GM13976 (cell line): Measurements from ENCODE around the gene TIMP2.
A peak's percentile ranks its signal among the peaks of the same experiment; 100 is the strongest.

Source experiments
- DNase-seq: peaks from one replicate; pipeline ENCODE4 v3.0.0; 2012; ENCODE audit warnings: low spot score
- CTCF ChIP-seq: IDR thresholded peaks from 2 replicates; pipeline ENCODE4 v1.5.1; 2012; ENCODE audit warnings: borderline replicate concordance, mild to moderate bottlenecking; ENCODE audit not compliant: insufficient read depth; ENCODE audit errors: extremely low read depth, missing control alignments, control extremely low read depth
- in situ Hi-C: fragments of 300-500 bp; cut with MboI; formaldehyde crosslinking; loops from one replicate; pipeline ENCODE4 v1.12.0; 2022; ENCODE audit warnings: low sequenced_read_pairs, mixed read lengths, inconsistent platforms; ENCODE audit not compliant: unreplicated experiment

The TIMP2 gene

DNA sequence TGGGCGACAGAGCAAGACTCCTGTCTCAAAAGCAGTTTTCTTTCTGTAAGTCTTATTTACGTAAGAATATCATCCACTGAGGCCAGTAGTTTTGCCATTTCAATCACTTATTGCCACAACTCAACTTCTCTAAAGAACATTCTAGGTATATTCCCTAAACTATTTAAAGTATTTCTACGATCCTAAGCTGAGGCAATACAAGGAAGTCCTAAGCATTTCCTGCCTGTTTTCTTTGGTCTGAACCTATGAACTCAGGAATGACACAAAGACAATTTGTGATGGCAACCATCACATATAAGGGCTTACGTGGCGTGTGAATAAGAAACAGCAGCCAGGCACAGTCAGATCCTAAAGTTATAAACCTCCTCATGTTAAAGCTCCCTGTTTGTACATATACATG is 98.8 kb downstream of the TIMP2 start:
- in situ Hi-C loops = no loop called here
- no peak for DNase-seq
- no peak for TF ChIP-seq CTCF

DNA sequence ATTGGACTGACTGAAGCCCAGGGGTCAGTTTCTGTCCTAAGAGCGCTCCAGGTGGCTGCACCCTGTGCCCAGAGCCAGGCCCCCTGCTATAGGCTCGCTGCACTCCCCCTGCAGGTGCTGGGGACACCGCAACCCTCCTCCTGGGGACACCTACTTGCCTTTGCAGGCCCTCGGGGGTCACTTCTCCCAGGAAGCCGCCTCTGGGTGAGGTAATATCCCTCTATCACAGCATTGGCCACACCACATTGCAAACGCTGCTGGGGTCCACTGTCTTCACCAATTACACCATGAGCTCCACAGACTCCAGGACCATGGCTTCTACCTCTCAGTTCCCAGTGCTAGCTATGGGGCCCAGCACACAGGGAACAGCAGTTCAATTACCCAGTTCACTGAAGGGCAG is 99.5 kb downstream of the TIMP2 start:
- no peak for DNase-seq
- in situ Hi-C loops = no loop called here
- no peak for TF ChIP-seq CTCF

DNA sequence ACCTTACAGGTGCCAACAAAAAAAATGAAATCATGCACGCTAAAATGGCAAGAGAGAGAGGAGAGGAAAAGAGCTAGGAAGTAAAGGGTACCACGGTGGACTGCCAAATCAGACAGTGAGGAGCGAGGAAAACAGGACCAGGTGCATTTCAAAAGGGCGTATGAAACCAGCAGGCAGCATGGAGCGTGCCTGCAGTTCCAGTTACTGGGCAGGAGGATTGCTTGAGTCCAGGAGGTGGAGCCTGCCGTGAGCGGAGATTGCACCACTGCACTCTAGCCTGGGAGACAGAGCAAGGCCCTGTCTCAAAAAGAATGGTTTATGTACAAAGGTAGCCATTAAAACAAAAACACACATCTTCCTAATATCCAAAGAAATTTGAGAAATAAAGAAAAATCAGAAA is 100.9 kb downstream of the TIMP2 start:
- in situ Hi-C loops = no loop called here
- DNase-seq = no peak
- TF ChIP-seq CTCF = no peak

- no peak for DNase-seq
- TF ChIP-seq CTCF = peak; percentile 2
- in situ Hi-C loops = no loop called here
Measured at GRCh38 chr17:78823282-78824046, 101.7 kb downstream of the TIMP2 start.

DNA sequence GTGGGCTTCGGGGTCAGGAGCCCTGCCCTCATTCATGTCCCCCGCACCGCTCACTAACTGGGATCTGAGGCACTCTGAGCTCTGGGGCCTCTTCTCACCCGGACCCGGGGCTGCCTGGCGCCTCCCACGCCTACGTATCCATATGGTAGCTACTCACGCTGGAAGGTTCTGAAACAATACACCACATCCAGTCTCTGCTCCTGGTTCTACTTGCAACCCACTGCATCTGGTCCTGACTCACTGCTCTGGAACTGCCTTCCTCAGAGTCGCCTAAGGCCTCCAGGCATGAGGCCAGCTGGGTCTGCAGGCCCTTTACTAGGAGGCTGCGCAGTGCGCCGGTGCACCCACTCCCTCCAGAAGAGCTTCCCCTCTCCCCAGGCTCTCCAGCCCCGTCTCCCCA is 102.6 kb downstream of the TIMP2 start:
- in situ Hi-C loops = no loop called here
- TF ChIP-seq CTCF = no peak
- DNase-seq = no peak

- TF ChIP-seq CTCF = no peak
- DNase-seq = no peak
- in situ Hi-C loops = no loop called here
Measured at GRCh38 chr17:78821961-78822360, 103.2 kb downstream of the TIMP2 start.
